Endothelial cell of umbilical vein (primary cell): Measurements from ENCODE around the gene NANOS2. TPM values are rescaled to one million over a fixed set of nuclear protein-coding genes. Genes with fewer than 3 reads are reported as not detected.

ENCODE experiments used
- BruUV-seq: library from RNA; stranded (reverse); fragments of 400-500 nt; replicated peaks from 2 replicates; lab custom pipeline; 2021; lab: Mats Ljungman, UMichigan
- CTCF ChIA-PET: fragments of 300-600, 350-600 bp; sonication (Branson Sonifier 250); formaldehyde crosslinking; loops from one replicate; lab custom pipeline; 2021; ENCODE audit warnings: antibody characterized with exemption, inconsistent platforms; lab: Charles Lee
- POLR2A ChIA-PET: fragments of 300-600, 350-600 bp; sonication (Branson Sonifier 250); formaldehyde crosslinking; loops from one replicate; lab custom pipeline; 2021; ENCODE audit warnings: antibody characterized with exemption, inconsistent platforms; lab: Charles Lee
- DNase-seq: peaks from one replicate; pipeline ENCODE4 v3.0.0-alpha.2; 2011; ENCODE audit warnings: low read depth, low spot score
- FAIRE-seq: peaks from 2 replicates; lab custom pipeline; 2011; peaks lifted over from hg19 to GRCh38; lab: Jason Lieb, UNC
- H2AFZ ChIP-seq: 2 replicates; pipeline ENCODE4 v1.6.0; 2012; ENCODE audit warnings: low read depth, low read length, control low read depth, inconsistent platforms
- H3K27ac ChIP-seq: 2 replicates; pipeline ENCODE4 v1.5.1; 2011; ENCODE audit warnings: low read depth, mild to moderate bottlenecking, control low read depth, low read length, moderate library complexity; ENCODE audit not compliant: insufficient read depth
- H3K27me3 ChIP-seq, 2 experiments: 2 replicates each; pipeline versions ENCODE4 v1.6.0 to v1.6.1; 2011; ENCODE audit warnings: low read length in 2 of 2, mixed read lengths in 1 of 2; ENCODE audit not compliant: control insufficient read depth in 2 of 2, insufficient read depth in 2 of 2
- H3K36me3 ChIP-seq, 2 experiments: 2 replicates in 1 of 2; 3 replicates in 1 of 2; pipeline ENCODE4 v1.5.1; 2011; ENCODE audit warnings: low read length in 2 of 2, mild to moderate bottlenecking in 1 of 2, moderate library complexity in 1 of 2; ENCODE audit not compliant: control insufficient read depth in 2 of 2, insufficient read depth in 2 of 2; ENCODE audit errors: extremely low read depth in 1 of 2
- H3K4me1 ChIP-seq: 3 replicates; pipeline ENCODE4 v1.5.1; 2011; ENCODE audit warnings: mild to moderate bottlenecking, low read length; ENCODE audit not compliant: control insufficient read depth, insufficient read depth; ENCODE audit errors: extremely low read depth
- H3K4me2 ChIP-seq: 2 replicates; pipeline ENCODE4 v1.6.1; 2011; ENCODE audit warnings: low read length, control low read depth, mixed read lengths; ENCODE audit not compliant: insufficient read depth
- H3K4me3 ChIP-seq, 3 experiments: fragments of 200-600 bp in 1 of 3; sonication (generic), shearing (Covaris generic) in 1 of 3; replicated peaks in 1 of 3; 2 replicates each; pipeline ENCODE4 v1.5.1; 2011 to 2016; ENCODE audit warnings: control low read depth in 3 of 3, low read length in 3 of 3, mild to moderate bottlenecking in 2 of 3, inconsistent platforms in 1 of 3, low read depth in 1 of 3, moderate library complexity in 1 of 3; ENCODE audit not compliant: insufficient read depth in 1 of 3
- H3K79me2 ChIP-seq: 2 replicates; pipeline ENCODE4 v1.6.0; 2012; ENCODE audit warnings: low read length, inconsistent platforms; ENCODE audit not compliant: control insufficient read depth, insufficient read depth
- H3K9ac ChIP-seq: replicated peaks from 2 replicates; pipeline ENCODE3; 2011; ENCODE audit warnings: low read length, control low read depth; ENCODE audit not compliant: insufficient read depth; ENCODE audit errors: extremely low read depth
- H3K9me1 ChIP-seq: replicated peaks from 3 replicates; pipeline ENCODE4 v1.6.0; 2011; ENCODE audit warnings: mild to moderate bottlenecking, low read length; ENCODE audit not compliant: control insufficient read depth, insufficient read depth; ENCODE audit errors: extremely low read depth
- H3K9me3 ChIP-seq: replicated peaks from 2 replicates; pipeline ENCODE4 v1.5.1; 2012; ENCODE audit warnings: low read length, inconsistent platforms; ENCODE audit not compliant: control insufficient read depth, insufficient read depth
- H4K20me1 ChIP-seq: replicated peaks from 2 replicates; pipeline ENCODE3; 2011; ENCODE audit warnings: mild to moderate bottlenecking, low read length; ENCODE audit not compliant: control insufficient read depth, insufficient read depth; ENCODE audit errors: extremely low read depth
- EZH2 ChIP-seq: IDR thresholded peaks from 2 replicates; pipeline ENCODE4 v1.6.1; 2012; ENCODE audit warnings: borderline replicate concordance, low read depth, mild to moderate bottlenecking, moderate library complexity, low read length, inconsistent platforms; ENCODE audit not compliant: severe bottlenecking
- FOS ChIP-seq: IDR thresholded peaks from 2 replicates; pipeline ENCODE4 v1.6.1; 2011; ENCODE audit warnings: mild to moderate bottlenecking, low read length, moderate library complexity, borderline replicate concordance; ENCODE audit not compliant: insufficient read depth
- GATA2 ChIP-seq: IDR thresholded peaks from 2 replicates; pipeline ENCODE4 v1.7.0; 2011; ENCODE audit warnings: low read depth, mild to moderate bottlenecking, moderate library complexity, mixed read lengths, low read length; ENCODE audit not compliant: insufficient read length, insufficient read depth
- JUN ChIP-seq: IDR thresholded peaks from 2 replicates; pipeline ENCODE4 v1.6.1; 2011; ENCODE audit warnings: borderline replicate concordance, low read depth; ENCODE audit not compliant: insufficient read length, insufficient read depth
- MYC ChIP-seq: IDR thresholded peaks from one replicate; pipeline ENCODE4 v1.6.1; 2011; ENCODE audit warnings: mild to moderate bottlenecking, low read depth, low read length
- POLR2A ChIP-seq: IDR thresholded peaks from 2 replicates; pipeline ENCODE4 v1.6.1; 2012; ENCODE audit warnings: low read depth, mild to moderate bottlenecking, control low read depth, low read length
- POLR2AphosphoS5 ChIP-seq: IDR thresholded peaks from 2 replicates; pipeline ENCODE4 v1.6.1; 2012; ENCODE audit warnings: low read depth, mild to moderate bottlenecking, control low read depth, low read length, moderate library complexity; ENCODE audit not compliant: insufficient read depth
- dilution Hi-C: fragments of 300-500 bp; cut with MboI; formaldehyde crosslinking; loops from one replicate; pipeline ENCODE4 v1.15.0; 2019; ENCODE audit warnings: low sequenced_read_pairs; ENCODE audit not compliant: extremely low pct_ligation_motif_present
- intact Hi-C: fragments of 100-400 bp; cut with micrococcal nuclease; formaldehyde crosslinking; loops from one replicate; pipeline ENCODE4 v1.10.0; 2022
- polyA plus RNA-seq, 4 experiments: library from polyadenylated mRNA; depleted of rRNA in 3 of 4; stranded (reverse) in 3 of 4; unstranded in 1 of 4; fragments of >200 nt; gene quantifications; 2 replicates each; pipeline versions ENCODE4 v1.2.1 to v1.2.3, GENCODE V29; 2011 to 2012; ENCODE audit warnings: missing spikeins in 1 of 4
- total RNA-seq: library from RNA; stranded (reverse); gene quantifications from 2 replicates; pipeline ENCODE4 v1.2.3, GENCODE V29; 2021
- TF ChIP-seq, protein P1 (sequence below), 2 donors: IDR thresholded peaks; 1 replicate in 1 of 2; 2 replicates in 1 of 2; pipeline ENCODE4 v1.5.1; 2011; ENCODE audit warnings: low read length in 2 of 2, mild to moderate bottlenecking in 2 of 2, moderate library complexity in 2 of 2, control low read depth in 1 of 2, inconsistent platforms in 1 of 2, low read depth in 1 of 2; ENCODE audit not compliant: insufficient read depth in 1 of 2; ENCODE audit errors: extremely low read depth in 1 of 2
- TF ChIP-seq, protein P2 (sequence below): IDR thresholded peaks from 2 replicates; pipeline ENCODE4 v1.6.1; 2011; ENCODE audit not compliant: insufficient read depth, insufficient read length

NANOS2 gene
- total and polyA plus RNA-seq, 2 donors (not counting 3 experiments of a cell fraction or from before 2014, with no cell fraction given), result not detected

DNA sequence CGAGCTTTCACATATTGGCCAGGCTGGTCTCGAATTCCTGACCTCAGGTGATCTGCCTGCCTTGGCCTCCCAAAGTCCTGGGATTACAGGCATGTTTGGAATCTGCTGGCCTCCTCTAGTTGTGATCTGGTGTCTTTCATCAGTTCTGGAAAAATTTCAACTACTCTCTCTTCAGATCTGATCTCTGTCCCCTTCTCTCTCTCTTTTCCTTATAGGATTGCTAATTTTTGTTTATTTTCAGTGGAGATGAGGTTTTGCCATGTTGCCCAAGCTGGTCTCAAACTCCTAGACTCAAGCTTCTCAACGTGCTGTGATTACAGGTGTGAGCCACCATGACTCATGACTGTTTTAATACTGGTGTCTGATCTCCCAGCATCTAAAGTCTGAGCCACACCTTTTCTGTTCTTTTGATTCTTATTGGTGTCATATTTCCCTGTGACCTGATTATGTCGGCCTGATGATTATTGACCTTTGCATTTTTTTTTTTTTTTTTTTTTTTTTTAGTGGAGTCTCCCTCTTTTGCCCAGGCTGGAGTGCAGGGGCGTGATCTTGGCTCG lies 10.4 kb upstream of the NANOS2 start:
- TF ChIP-seq, protein P1, sequence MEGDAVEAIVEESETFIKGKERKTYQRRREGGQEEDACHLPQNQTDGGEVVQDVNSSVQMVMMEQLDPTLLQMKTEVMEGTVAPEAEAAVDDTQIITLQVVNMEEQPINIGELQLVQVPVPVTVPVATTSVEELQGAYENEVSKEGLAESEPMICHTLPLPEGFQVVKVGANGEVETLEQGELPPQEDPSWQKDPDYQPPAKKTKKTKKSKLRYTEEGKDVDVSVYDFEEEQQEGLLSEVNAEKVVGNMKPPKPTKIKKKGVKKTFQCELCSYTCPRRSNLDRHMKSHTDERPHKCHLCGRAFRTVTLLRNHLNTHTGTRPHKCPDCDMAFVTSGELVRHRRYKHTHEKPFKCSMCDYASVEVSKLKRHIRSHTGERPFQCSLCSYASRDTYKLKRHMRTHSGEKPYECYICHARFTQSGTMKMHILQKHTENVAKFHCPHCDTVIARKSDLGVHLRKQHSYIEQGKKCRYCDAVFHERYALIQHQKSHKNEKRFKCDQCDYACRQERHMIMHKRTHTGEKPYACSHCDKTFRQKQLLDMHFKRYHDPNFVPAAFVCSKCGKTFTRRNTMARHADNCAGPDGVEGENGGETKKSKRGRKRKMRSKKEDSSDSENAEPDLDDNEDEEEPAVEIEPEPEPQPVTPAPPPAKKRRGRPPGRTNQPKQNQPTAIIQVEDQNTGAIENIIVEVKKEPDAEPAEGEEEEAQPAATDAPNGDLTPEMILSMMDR (IDR thresholded peaks at IDR 0.05; ENCODE audit: extremely low read depth in 1 of 2, insufficient read depth in 1 of 2, low read depth in 1 of 2, low read length in 2 of 2), result no peak
- TF ChIP-seq JUN (no peak), POLR2AphosphoS5 (no peak), GATA2 (no peak), FOS (no peak), EZH2 (no peak), MYC (no peak), POLR2A (no peak)
- TF ChIP-seq, protein P2, sequence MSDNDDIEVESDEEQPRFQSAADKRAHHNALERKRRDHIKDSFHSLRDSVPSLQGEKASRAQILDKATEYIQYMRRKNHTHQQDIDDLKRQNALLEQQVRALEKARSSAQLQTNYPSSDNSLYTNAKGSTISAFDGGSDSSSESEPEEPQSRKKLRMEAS, result no peak
- Histone ChIP-seq H3K4me1 (peaks cover 6% of the 10 kb centered on the region), H3K9me1 (no peaks in the 10 kb centered on the region), H3K9ac (no peak overlapping the region), H4K20me1 (no peaks in the 10 kb centered on the region), H2AFZ (no peak overlapping the region), H3K4me3 (no peak overlapping the region), H3K79me2 (no peaks in the 10 kb centered on the region), H3K4me2 (no peak overlapping the region), H3K27me3 (peaks cover 0 to 3% of the 10 kb centered on the region in 2 experiments), H3K9me3 (no peaks in the 10 kb centered on the region), H3K36me3 (no peaks in the 10 kb centered on the region), H3K27ac (no peak overlapping the region)
- ChIA-PET POLR2A (no interaction called here), CTCF (interaction anchor here (0.6 to 0.7 kb wide), 2 partner anchors 24 to 90 kb away, joined by 4 read pairs; no protein-coding TSS in a partner anchor)
- BruUV-seq, result no TSS peak
- no peak for FAIRE-seq
- intact Hi-C loops, result loop anchor here (5.0 kb wide), 2 partner anchors 92 to 287 kb away; no protein-coding TSS in a partner anchor
- no peak for DNase-seq
- dilution Hi-C loops, result no loop called here
